ENCODE results near the gene CALD1.

Gene CALD1

GRCh38 chr7:134938141-134938540, 158.7 kb downstream of the CALD1 start:
- DNase-seq (ENCODE audit: insufficient read length) = no peak
- no peak for TF ChIP-seq TAF1 (IDR thresholded peaks at IDR 0.05; ENCODE audit: borderline replicate concordance, low read depth, low read length)
- no peak for TF ChIP-seq POLR2AphosphoS5 (IDR thresholded peaks at IDR 0.05; ENCODE audit: low read depth, low read length)
- no peak for TF ChIP-seq POLR2A (IDR thresholded peaks at IDR 0.05; ENCODE audit: low read depth, low read length)
- FAIRE-seq = no peak

DNA sequence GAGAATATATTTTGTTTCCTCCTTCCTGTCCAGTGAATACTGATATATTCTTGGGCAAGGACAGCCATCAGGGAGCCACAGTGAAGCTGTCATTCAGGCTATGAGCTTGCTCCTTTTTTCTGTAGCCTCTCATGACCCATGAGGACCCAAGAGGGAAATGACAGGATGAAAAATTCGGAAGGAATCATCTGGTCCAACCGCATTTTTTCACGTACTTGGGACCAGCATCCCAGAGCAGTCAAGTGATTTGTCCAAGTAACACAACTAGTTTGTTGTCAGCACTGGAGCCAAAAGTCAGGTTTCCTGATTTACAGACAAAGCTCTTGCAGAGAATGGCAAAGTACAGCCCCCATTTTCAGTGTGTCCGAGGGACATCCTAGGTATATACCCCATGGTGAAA, 159.7 kb downstream of the CALD1 start:
- DNase-seq (ENCODE audit: insufficient read length) (no peak), FAIRE-seq (no peak)
- TF ChIP-seq POLR2AphosphoS5 (IDR thresholded peaks at IDR 0.05; ENCODE audit: low read depth, low read length) (no peak), POLR2A (IDR thresholded peaks at IDR 0.05; ENCODE audit: low read depth, low read length) (no peak), TAF1 (IDR thresholded peaks at IDR 0.05; ENCODE audit: borderline replicate concordance, low read depth, low read length) (no peak)

GRCh38 chr7:134940729-134941128, 161.3 kb downstream of the CALD1 start:
- TF ChIP-seq POLR2A (IDR thresholded peaks at IDR 0.05; ENCODE audit: low read depth, low read length) (no peak), POLR2AphosphoS5 (IDR thresholded peaks at IDR 0.05; ENCODE audit: low read depth, low read length) (no peak), TAF1 (IDR thresholded peaks at IDR 0.05; ENCODE audit: borderline replicate concordance, low read depth, low read length) (no peak)

GRCh38 chr7:134941185-134941900, 161.9 kb downstream of the CALD1 start:
- TF ChIP-seq TAF1 (IDR thresholded peaks at IDR 0.05; ENCODE audit: borderline replicate concordance, low read depth, low read length) = no peak
- TF ChIP-seq POLR2A (IDR thresholded peaks at IDR 0.05; ENCODE audit: low read depth, low read length) = no peak
- TF ChIP-seq POLR2AphosphoS5 (IDR thresholded peaks at IDR 0.05; ENCODE audit: low read depth, low read length) = no peak
- DNase-seq (ENCODE audit: insufficient read length) = no peak
- no peak for FAIRE-seq

More at GRCh38 chr7:134940729-134941128, 161.3 kb downstream of the CALD1 start:
- DNase-seq (ENCODE audit: insufficient read length) (no peak), FAIRE-seq (no peak)

DNA sequence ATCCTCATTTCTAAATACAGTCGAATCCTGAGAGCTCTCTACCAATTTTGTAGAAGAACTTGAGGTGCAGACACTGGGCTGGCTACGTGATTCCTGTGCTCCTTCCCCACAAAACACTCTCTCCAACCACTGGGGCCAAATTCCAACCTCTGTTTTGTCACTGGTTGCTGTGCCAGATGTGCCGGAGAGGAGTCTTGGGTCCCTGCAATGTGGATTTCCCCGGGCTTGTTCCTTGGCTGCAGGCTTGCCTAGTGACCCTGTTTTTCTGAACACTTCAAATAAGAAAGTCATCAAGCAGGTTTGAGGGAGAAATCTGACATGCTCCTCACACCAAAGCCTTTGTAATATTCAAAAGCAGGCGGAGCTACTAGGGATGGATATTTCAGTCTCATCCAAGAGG, 162.5 kb downstream of the CALD1 start:
- TF ChIP-seq POLR2AphosphoS5 (IDR thresholded peaks at IDR 0.05; ENCODE audit: low read depth, low read length) (no peak), POLR2A (IDR thresholded peaks at IDR 0.05; ENCODE audit: low read depth, low read length) (no peak), TAF1 (IDR thresholded peaks at IDR 0.05; ENCODE audit: borderline replicate concordance, low read depth, low read length) (no peak)
- FAIRE-seq (no peak), DNase-seq (ENCODE audit: insufficient read length) (no peak)

DNA sequence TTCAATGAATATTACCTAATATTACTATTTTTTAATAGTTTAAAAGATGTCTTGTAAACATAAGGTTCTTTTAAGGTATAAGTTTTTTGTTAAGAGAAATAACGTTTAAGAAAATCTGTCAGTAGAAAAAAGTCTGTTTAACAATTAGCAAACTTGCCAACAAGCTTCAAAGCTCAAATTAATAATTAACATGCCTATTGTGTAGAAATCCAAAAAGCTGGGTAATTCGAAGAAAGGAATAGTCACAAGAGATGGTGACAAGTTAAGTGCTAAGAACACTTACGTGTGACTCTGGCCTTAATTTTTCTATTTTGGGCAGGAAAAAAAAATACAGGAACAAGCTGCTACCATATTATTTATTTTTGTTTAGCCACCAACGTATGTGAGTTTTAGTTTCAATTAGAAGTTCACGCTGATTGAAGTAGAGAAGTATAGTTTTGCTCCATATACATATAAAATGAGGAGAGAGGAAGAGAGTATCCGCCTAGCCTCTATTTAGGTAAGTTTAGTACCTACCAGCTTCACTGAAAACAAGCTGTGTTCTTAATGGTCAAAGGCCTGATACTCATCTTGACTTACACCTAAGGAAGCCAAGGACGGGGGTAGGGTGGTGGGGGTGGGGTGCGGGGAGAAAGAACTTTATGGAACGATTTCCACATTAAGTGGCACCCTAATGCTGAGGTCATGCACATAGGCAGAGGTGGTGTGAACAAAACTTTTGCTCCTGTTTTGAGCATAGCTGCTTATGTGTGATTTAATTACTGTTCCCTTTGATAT, 163.4 kb downstream of the CALD1 start:
- TF ChIP-seq POLR2AphosphoS5 (IDR thresholded peaks at IDR 0.05; ENCODE audit: low read depth, low read length) = no peak
- TF ChIP-seq TAF1 (IDR thresholded peaks at IDR 0.05; ENCODE audit: borderline replicate concordance, low read depth, low read length) = no peak
- TF ChIP-seq POLR2A (IDR thresholded peaks at IDR 0.05; ENCODE audit: low read depth, low read length) = no peak
- no peak for FAIRE-seq
- no peak for DNase-seq (ENCODE audit: insufficient read length)

GRCh38 chr7:134943785-134944400, 164.5 kb downstream of the CALD1 start:
- DNase-seq (ENCODE audit: insufficient read length) (no peak), FAIRE-seq (no peak)
- TF ChIP-seq POLR2AphosphoS5 (IDR thresholded peaks at IDR 0.05; ENCODE audit: low read depth, low read length) = no peak
- TF ChIP-seq TAF1 (IDR thresholded peaks at IDR 0.05; ENCODE audit: borderline replicate concordance, low read depth, low read length) = no peak
- TF ChIP-seq POLR2A (IDR thresholded peaks at IDR 0.05; ENCODE audit: low read depth, low read length) = no peak

DNA sequence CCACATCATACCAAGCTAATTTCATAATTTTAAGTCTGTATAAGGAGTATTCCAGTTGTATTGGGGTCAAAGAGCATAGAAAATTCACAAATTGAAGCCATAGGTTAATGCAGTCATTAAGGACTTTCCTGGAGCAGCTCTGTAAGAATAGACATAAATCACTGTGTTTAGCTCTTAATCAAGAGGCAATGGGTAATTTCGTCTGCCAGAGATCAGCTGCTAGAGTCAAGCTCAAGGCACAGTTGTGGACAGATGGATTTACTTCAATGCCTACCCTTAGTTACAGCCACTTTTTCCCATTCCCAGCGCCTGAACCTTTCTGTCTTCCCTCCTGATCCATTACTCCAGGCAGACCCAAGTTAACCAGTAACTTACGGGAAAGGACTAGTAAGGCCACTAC, 166.3 kb downstream of the CALD1 start:
- no peak for FAIRE-seq
- TF ChIP-seq POLR2A (IDR thresholded peaks at IDR 0.05; ENCODE audit: low read depth, low read length) (no peak), POLR2AphosphoS5 (IDR thresholded peaks at IDR 0.05; ENCODE audit: low read depth, low read length) (no peak), TAF1 (IDR thresholded peaks at IDR 0.05; ENCODE audit: borderline replicate concordance, low read depth, low read length) (no peak)
- no peak for DNase-seq (ENCODE audit: insufficient read length)

DNA sequence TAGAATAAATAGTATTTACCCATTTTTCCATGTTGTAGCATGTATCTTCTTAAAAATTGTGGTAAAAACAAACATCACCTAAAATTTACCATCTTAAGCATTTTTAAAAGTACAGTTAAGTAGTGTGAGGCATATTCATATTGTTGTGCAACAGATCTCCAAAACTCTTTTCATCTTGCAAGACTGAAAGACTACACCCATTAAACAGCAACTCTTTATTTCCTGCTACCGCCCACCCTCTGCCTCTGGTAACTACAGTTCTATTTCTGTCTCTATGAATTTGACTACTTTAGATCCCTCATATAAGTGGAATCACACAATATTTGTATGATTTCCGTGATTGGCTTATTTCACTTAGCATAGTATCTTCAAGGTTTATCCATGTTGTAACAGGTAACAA, 166.8 kb downstream of the CALD1 start:
- TF ChIP-seq TAF1 (IDR thresholded peaks at IDR 0.05; ENCODE audit: borderline replicate concordance, low read depth, low read length) (no peak), POLR2AphosphoS5 (IDR thresholded peaks at IDR 0.05; ENCODE audit: low read depth, low read length) (no peak)
- FAIRE-seq (peak; percentile 5), DNase-seq (ENCODE audit: insufficient read length) (no peak)

GRCh38 chr7:134947329-134947728, 167.9 kb downstream of the CALD1 start:
- DNase-seq (ENCODE audit: insufficient read length) = no peak
- FAIRE-seq = no peak
- TF ChIP-seq POLR2AphosphoS5 (IDR thresholded peaks at IDR 0.05; ENCODE audit: low read depth, low read length) (no peak), TAF1 (IDR thresholded peaks at IDR 0.05; ENCODE audit: borderline replicate concordance, low read depth, low read length) (no peak), POLR2A (IDR thresholded peaks at IDR 0.05; ENCODE audit: low read depth, low read length) (no peak)

GRCh38 chr7:134947831-134948230, 168.4 kb downstream of the CALD1 start:
- DNase-seq (ENCODE audit: insufficient read length) (no peak), FAIRE-seq (no peak)
- no peak for TF ChIP-seq POLR2A (IDR thresholded peaks at IDR 0.05; ENCODE audit: low read depth, low read length)
- TF ChIP-seq TAF1 (IDR thresholded peaks at IDR 0.05; ENCODE audit: borderline replicate concordance, low read depth, low read length) = no peak
- TF ChIP-seq POLR2AphosphoS5 (IDR thresholded peaks at IDR 0.05; ENCODE audit: low read depth, low read length) = no peak
